H7 (cell line): ENCODE measurements around the gene SETBP1. TPM values are rescaled to one million over a fixed set of nuclear protein-coding genes. Genes with fewer than 3 reads are reported as not detected.

Source experiments
- DNase-seq: peaks from one replicate; pipeline ENCODE4 v3.0.0; 2012
- H3K27me3 ChIP-seq: 2 replicates; pipeline ENCODE4 v1.6.0; 2011; ENCODE audit warnings: mild to moderate bottlenecking, low read length; ENCODE audit not compliant: control insufficient read depth, insufficient read depth
- H3K36me3 ChIP-seq: replicated peaks from 2 replicates; pipeline ENCODE4 v1.5.1; 2011; ENCODE audit warnings: low read length; ENCODE audit not compliant: control insufficient read depth, insufficient read depth
- H3K4me3 ChIP-seq: 2 replicates; pipeline ENCODE4 v1.5.1; 2011; ENCODE audit warnings: low read depth, mild to moderate bottlenecking, control low read depth, low read length, moderate library complexity; ENCODE audit not compliant: insufficient read depth
- total RNA-seq: library from RNA; depleted of rRNA; stranded (reverse); fragments of >200 nt; shearing (Covaris generic); gene quantifications from 2 replicates; pipeline ENCODE4 v1.2.3, GENCODE V29; 2014

SETBP1 gene
- total RNA-seq, 1 experiment from 2014 or later, result 1.8 TPM

GRCh38 chr18:44900627-44901026 is 219.9 kb downstream of the SETBP1 start:
- no peaks in the 10 kb centered on the region for H3K36me3 ChIP-seq
- no peaks in the 10 kb centered on the region for H3K27me3 ChIP-seq
- DNase-seq, result no peak
- H3K4me3 ChIP-seq, result no peak overlapping the region

GRCh38 chr18:44901283-44901682 is 220.6 kb downstream of the SETBP1 start:
- H3K36me3 ChIP-seq, result no peaks in the 10 kb centered on the region
- no peak for DNase-seq
- no peaks in the 10 kb centered on the region for H3K27me3 ChIP-seq
- no peak overlapping the region for H3K4me3 ChIP-seq

GRCh38 chr18:44903327-44903726 is 222.6 kb downstream of the SETBP1 start:
- DNase-seq, result no peak
- Histone ChIP-seq H3K36me3 (no peaks in the 10 kb centered on the region), H3K4me3 (no peak overlapping the region), H3K27me3 (no peaks in the 10 kb centered on the region)

GRCh38 chr18:44904768-44905167 is 224.1 kb downstream of the SETBP1 start:
- H3K27me3 ChIP-seq, result no peaks in the 10 kb centered on the region
- no peak for DNase-seq
- no peaks in the 10 kb centered on the region for H3K36me3 ChIP-seq
- no peak overlapping the region for H3K4me3 ChIP-seq

GRCh38 chr18:44909191-44909719 is 228.6 kb downstream of the SETBP1 start:
- H3K27me3 ChIP-seq, result no peaks in the 10 kb centered on the region

GRCh38 chr18:44911260-44911659 is 230.6 kb downstream of the SETBP1 start:
- no peaks in the 10 kb centered on the region for H3K36me3 ChIP-seq
- no peaks in the 10 kb centered on the region for H3K27me3 ChIP-seq
- H3K4me3 ChIP-seq, result no peak overlapping the region
- no peak for DNase-seq

More at GRCh38 chr18:44909191-44909719, 228.6 kb downstream of the SETBP1 start:
- Histone ChIP-seq H3K36me3 (no peaks in the 10 kb centered on the region), H3K4me3 (no peak overlapping the region)
- no peak for DNase-seq

GRCh38 chr18:44911773-44912172 is 231.1 kb downstream of the SETBP1 start:
- H3K36me3 ChIP-seq, result no peaks in the 10 kb centered on the region
- no peak for DNase-seq
- no peak overlapping the region for H3K4me3 ChIP-seq
- no peaks in the 10 kb centered on the region for H3K27me3 ChIP-seq

GRCh38 chr18:44912740-44913478 is 232.2 kb downstream of the SETBP1 start:
- H3K4me3 ChIP-seq, result no peak overlapping the region
- DNase-seq, result no peak
- H3K36me3 ChIP-seq, result no peaks in the 10 kb centered on the region
- H3K27me3 ChIP-seq, result no peaks in the 10 kb centered on the region

GRCh38 chr18:44914028-44914427 is 233.3 kb downstream of the SETBP1 start:
- Histone ChIP-seq H3K27me3 (no peaks in the 10 kb centered on the region), H3K36me3 (no peaks in the 10 kb centered on the region), H3K4me3 (no peak overlapping the region)
- no peak for DNase-seq

GRCh38 chr18:44915213-44915612 is 234.5 kb downstream of the SETBP1 start:
- no peak for DNase-seq
- no peaks in the 10 kb centered on the region for H3K36me3 ChIP-seq
- H3K27me3 ChIP-seq, result no peaks in the 10 kb centered on the region
- no peak overlapping the region for H3K4me3 ChIP-seq

GRCh38 chr18:44915661-44916060 is 235.0 kb downstream of the SETBP1 start:
- H3K4me3 ChIP-seq, result no peak overlapping the region
- H3K27me3 ChIP-seq, result no peaks in the 10 kb centered on the region
- no peaks in the 10 kb centered on the region for H3K36me3 ChIP-seq
- no peak for DNase-seq

- no peaks in the 10 kb centered on the region for H3K36me3 ChIP-seq
- H3K27me3 ChIP-seq, result no peaks in the 10 kb centered on the region
- no peak for DNase-seq
- no peak overlapping the region for H3K4me3 ChIP-seq
These were observed 235.9 kb downstream of the SETBP1 start for GRCh38 chr18:44916429-44917207.

GRCh38 chr18:44917216-44918141 is 236.8 kb downstream of the SETBP1 start:
- no peak for DNase-seq
- no peaks in the 10 kb centered on the region for H3K27me3 ChIP-seq
- H3K36me3 ChIP-seq, result no peaks in the 10 kb centered on the region
- H3K4me3 ChIP-seq, result no peak overlapping the region

GRCh38 chr18:44918142-44918476 is 237.4 kb downstream of the SETBP1 start:
- Histone ChIP-seq H3K36me3 (no peaks in the 10 kb centered on the region), H3K4me3 (no peak overlapping the region), H3K27me3 (no peaks in the 10 kb centered on the region)
- no peak for DNase-seq
